ENCODE measurements around the gene POTEM.
"Not testable (repeated sequence)": the region's sequence is repeated elsewhere in the genome, so short reads cannot be mapped to it uniquely, and the experiment has no call there.

POTEM gene

DNA sequence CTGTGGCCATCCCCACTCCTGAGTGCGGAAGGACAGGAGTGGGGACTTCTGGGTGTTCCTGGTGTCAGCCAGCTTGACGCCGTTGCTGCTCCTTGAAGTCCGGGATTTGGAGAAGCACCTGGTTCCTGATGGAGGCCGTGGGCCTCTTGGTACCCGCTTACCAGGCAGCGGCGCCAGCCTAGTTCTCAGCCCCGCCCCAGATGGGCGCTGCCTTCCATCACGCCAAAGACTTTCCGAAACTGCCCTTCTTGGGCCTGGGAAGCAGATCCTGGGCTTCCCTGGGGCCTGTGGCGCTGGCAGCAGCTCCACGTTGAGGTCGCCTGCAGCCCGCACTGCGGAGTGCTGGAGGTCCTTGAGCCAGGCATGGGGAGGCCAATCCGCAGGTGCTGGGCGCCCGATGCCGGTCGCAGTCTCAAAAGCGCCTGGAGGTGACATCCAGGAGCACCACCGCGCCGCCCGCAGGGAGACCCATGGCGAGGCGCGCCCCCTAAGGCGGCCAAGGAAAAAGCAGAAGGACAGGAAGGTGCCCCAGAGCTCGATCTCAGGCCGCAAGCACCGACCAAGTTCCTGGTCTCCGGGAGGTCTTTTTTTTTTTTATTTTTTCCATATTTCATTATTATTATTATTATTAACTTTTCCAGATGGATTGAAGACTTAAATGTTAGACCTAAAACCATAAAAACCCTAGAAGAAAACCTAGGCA lies 59.6 kb downstream of the POTEM start:
- not testable (repeated sequence) for H3K4me3 ChIP-seq (replicated peaks in 1 of 2; ENCODE audit: low read depth in 2 of 2, low read length in 2 of 2); DNase-seq (ENCODE audit: low read depth in 2 of 2)

DNA sequence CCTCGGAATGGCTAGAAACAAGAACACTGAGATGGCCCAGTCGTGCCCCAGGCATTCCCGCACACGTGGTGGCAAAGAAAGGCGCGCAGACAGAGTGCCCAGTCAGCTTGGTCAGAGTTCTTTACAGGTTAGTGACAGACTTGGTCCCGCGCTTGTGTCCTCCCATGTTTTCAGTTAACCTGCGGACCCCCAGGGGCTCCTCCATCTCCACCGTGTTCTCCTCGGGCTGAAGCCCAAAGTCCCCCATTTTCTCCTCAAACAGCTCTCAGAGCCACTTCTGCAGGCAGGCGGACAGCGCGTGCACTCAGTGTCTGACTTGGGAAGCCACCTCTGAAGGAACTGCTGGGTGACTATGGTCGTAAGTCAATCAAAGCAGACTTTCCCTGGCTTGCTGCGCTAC lies 60.7 kb downstream of the POTEM start:
- not testable (repeated sequence) for H3K4me3 ChIP-seq (replicated peaks in 1 of 2; ENCODE audit: low read depth in 2 of 2, low read length in 2 of 2); DNase-seq (ENCODE audit: low read depth in 2 of 2)

DNA sequence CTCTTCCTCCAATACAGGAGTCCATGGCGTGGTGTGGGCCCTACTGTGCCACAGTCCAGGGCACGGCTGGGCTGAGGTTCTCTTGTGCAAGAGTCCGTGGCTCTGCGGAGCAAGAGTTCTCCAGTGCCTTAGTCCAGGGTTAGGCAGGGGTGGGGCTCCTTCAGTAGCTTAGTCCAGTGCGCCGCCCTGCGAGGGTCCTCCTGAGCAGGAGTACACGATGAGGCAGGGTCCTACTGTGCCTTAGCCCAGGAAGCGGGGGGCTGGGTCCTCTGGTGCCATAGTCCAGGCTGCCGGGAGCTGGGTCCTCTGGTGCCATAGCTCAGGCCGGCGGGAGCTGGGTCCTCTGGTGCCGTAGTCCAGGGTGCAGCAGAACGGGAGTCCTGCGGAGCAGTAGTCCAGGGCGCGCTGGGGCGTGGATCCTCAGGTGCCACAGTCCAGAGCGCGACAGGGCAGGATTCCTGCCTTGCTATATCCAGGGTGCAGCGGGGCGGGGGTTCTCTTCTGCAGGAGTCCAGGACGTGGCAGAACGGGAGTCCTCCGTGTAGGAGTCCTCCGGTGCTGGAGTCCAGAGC lies 69.7 kb downstream of the POTEM start:
- not testable (repeated sequence) for H3K4me3 ChIP-seq (replicated peaks in 1 of 2; ENCODE audit: low read depth in 2 of 2, low read length in 2 of 2); DNase-seq (ENCODE audit: low read depth in 2 of 2)

DNA sequence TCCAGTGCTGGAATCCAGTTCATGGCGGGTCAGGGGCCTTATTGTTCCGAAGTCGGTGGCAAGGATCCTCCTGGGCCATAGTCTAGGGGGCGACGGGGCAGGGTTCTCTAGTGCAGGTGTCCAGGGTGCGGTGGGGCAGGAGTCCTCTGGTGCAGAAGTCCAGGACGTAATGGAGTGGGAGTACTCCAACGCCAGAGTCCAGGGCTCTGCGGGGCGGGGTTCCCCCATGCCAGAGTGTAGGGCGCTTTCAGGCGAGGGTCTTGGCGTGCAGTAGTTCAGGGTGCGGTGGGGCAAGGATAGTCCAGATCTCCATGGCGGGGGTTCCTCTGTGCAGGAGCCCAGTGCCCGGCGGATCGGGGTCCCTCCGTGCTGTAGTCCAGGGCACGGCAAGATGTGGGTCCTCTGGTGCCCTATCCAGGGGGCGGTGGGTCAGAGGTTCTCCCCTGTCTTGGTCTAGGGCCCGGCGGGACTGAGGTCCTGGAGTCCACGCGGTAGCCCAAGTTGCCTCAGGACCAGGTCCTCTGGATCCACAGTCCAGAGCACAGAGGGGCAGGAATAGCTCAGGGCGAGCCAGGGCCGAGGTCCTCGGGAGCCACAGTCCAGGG lies 70.9 kb downstream of the POTEM start:
- not testable (repeated sequence) for DNase-seq (ENCODE audit: low read depth in 2 of 2); H3K4me3 ChIP-seq (replicated peaks in 1 of 2; ENCODE audit: low read depth in 2 of 2, low read length in 2 of 2)

DNA sequence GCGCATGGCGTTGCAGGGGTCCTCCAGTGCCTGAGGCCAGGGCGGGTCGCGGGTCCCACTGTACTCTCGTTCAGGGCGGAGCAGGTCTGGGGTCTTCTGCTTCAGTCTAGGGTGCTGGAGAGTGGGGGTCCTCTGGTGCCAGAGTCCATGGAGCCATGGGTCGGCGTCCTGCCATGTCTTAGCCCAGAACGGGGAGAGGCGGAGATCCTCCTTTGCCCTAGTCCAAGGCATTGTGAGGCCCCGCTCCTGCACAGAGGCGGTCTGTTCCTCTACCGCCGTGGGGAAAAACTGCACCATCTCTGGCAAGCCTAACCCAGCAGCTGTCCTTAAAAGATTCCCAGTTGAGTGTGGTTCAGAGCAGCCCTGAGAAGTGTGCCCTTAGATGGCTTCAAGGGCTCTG lies 71.6 kb downstream of the POTEM start:
- H3K4me3 ChIP-seq (replicated peaks in 1 of 2; ENCODE audit: low read depth in 2 of 2, low read length in 2 of 2); DNase-seq (ENCODE audit: low read depth in 2 of 2): not testable (repeated sequence)

DNA sequence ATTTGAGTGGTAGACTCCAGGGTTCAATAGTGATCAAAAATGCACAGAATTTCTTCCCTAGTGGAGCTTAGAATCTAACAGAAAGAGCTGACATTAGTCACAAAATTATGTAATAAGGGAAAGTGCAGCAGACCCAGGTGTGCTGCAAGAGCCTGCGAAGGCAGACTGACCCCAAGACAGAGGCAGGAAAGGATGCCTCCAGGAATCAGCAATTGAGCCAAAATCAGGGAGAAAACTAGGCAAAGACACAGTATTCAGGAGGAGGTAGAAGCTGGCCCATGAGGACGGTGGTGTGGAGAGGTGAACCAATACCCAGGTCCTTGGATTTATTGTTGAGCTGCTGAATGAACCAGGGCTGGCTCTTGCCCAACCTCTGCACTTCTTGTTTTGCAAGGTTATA lies 76.2 kb downstream of the POTEM start:
- not testable (repeated sequence) for H3K4me3 ChIP-seq (replicated peaks in 1 of 2; ENCODE audit: low read depth in 2 of 2, low read length in 2 of 2); DNase-seq (ENCODE audit: low read depth in 2 of 2)
